ENCODE results near the gene HOMER1. TPM values are rescaled to one million over a fixed set of nuclear protein-coding genes. Genes with fewer than 3 reads are reported as not detected.

The HOMER1 gene
- total RNA-seq, result 1 to 10 TPM; 1.2 to 1.9 TPM

GRCh38 chr5:79513704-79514390, at the start of gene HOMER1:
Gene HOMER1 (minus strand): TSS chr5:79514134. CDS start chr5:79512774, 1,360 bp downstream.
- no peaks in the 10 kb centered on the region for H3K36me3 Mint-ChIP-seq (ENCODE audit: low read depth)
- H3K27me3 Mint-ChIP-seq, result peaks cover 36% of the 10 kb centered on the region
- DNase-seq, result peak; percentile 67
- H3K9me3 Mint-ChIP-seq, result no peaks in the 10 kb centered on the region
- peaks cover 23% of the 10 kb centered on the region for H3K4me1 Mint-ChIP-seq
- peak within 1 kb of the TSS; percentile 86 for H3K27ac Mint-ChIP-seq
- ChIA-PET CTCF (interaction anchor here (0.7 to 1.6 kb wide), 4 partner anchors 14 to 569 kb away, joined by 3 to 4 read pairs (median 4); no protein-coding TSS in a partner anchor), POLR2A (interaction anchor here (0.7 to 1.8 kb wide), 5 partner anchors 12 to 1141 kb away, joined by 3 to 10 read pairs (median 4); partner anchors contain the start of genes DHFR, JMY, MSH3 and TENT2)
- peak within 1 kb of the TSS; percentile 98 for H3K4me3 Mint-ChIP-seq

GRCh38 chr5:79563247-79563590, 49.3 kb upstream of the HOMER1 start:
- ChIA-PET CTCF (interaction anchor here (1.0 kb wide), 1 partner anchor 9 kb away, joined by 6 read pairs; no protein-coding TSS in a partner anchor), POLR2A (interaction anchor here (0.6 kb wide), 1 partner anchor 38 kb away, joined by 3 read pairs; no protein-coding TSS in a partner anchor)
- Mint-ChIP-seq H3K4me1 (peaks cover 36% of the 10 kb centered on the region), H3K4me3 (no peak overlapping the region), H3K36me3 (ENCODE audit: low read depth) (peaks cover 14% of the 10 kb centered on the region), H3K9me3 (peaks cover 5% of the 10 kb centered on the region), H3K27me3 (no peaks in the 10 kb centered on the region), H3K27ac (no peak overlapping the region)
- DNase-seq, result no peak

- peak overlapping the region; percentile 40 for H3K27ac Mint-ChIP-seq
- H3K9me3 Mint-ChIP-seq, result peaks cover 5% of the 10 kb centered on the region
- CTCF ChIA-PET, result interaction anchor here (0.7 to 1.0 kb wide), 2 partner anchors 8 to 354 kb away, joined by 3 to 6 read pairs; no protein-coding TSS in a partner anchor
- no peak overlapping the region for H3K4me3 Mint-ChIP-seq
- H3K36me3 Mint-ChIP-seq (ENCODE audit: low read depth), result peaks cover 14% of the 10 kb centered on the region
- POLR2A ChIA-PET, result interaction anchor here (0.6 to 2.4 kb wide), 2 partner anchors 39 to 50 kb away, joined by 3 to 11 read pairs; partner anchors contain the start of gene TENT2
- no peak for DNase-seq
- peaks cover 36% of the 10 kb centered on the region for H3K4me1 Mint-ChIP-seq
- H3K27me3 Mint-ChIP-seq, result no peaks in the 10 kb centered on the region
These were observed 48.7 kb upstream of the HOMER1 start for GRCh38 chr5:79562351-79563246.

- H3K4me3 Mint-ChIP-seq, result no peak overlapping the region
- peaks cover 37% of the 10 kb centered on the region for H3K4me1 Mint-ChIP-seq
- H3K36me3 Mint-ChIP-seq (ENCODE audit: low read depth), result peaks cover 14% of the 10 kb centered on the region
- CTCF ChIA-PET, result interaction anchor here (1.0 kb wide), 1 partner anchor 50 kb away, joined by 4 read pairs; no protein-coding TSS in a partner anchor
- H3K27me3 Mint-ChIP-seq, result no peaks in the 10 kb centered on the region
- DNase-seq, result peak; percentile 28
- POLR2A ChIA-PET, result interaction anchor here (0.9 to 2.4 kb wide), 3 partner anchors 51 to 633 kb away, joined by 3 to 11 read pairs (median 4); partner anchors contain the start of gene TENT2
- H3K9me3 Mint-ChIP-seq, result peaks cover 5% of the 10 kb centered on the region
- H3K27ac Mint-ChIP-seq, result peak overlapping the region; percentile 86
These were observed 47.6 kb upstream of the HOMER1 start for GRCh38 chr5:79561525-79561893.

GRCh38 chr5:79560771-79561524, 47.0 kb upstream of the HOMER1 start:
- POLR2A ChIA-PET, result interaction anchor here (0.9 to 2.4 kb wide), 3 partner anchors 52 to 633 kb away, joined by 3 to 11 read pairs (median 4); partner anchors contain the start of gene TENT2
- H3K9me3 Mint-ChIP-seq, result peaks cover 5% of the 10 kb centered on the region
- no peak overlapping the region for H3K4me3 Mint-ChIP-seq
- CTCF ChIA-PET, result interaction anchor here (1.0 kb wide), 2 partner anchors 50 to 522 kb away, joined by 3 to 4 read pairs; no protein-coding TSS in a partner anchor
- DNase-seq, result peak; percentile 40
- peak overlapping the region; percentile 86 for H3K27ac Mint-ChIP-seq
- peaks cover 14% of the 10 kb centered on the region for H3K36me3 Mint-ChIP-seq (ENCODE audit: low read depth)
- no peaks in the 10 kb centered on the region for H3K27me3 Mint-ChIP-seq
- peaks cover 40% of the 10 kb centered on the region for H3K4me1 Mint-ChIP-seq

- POLR2A ChIA-PET, result no interaction called here
- Mint-ChIP-seq H3K4me1 (peaks cover 25% of the 10 kb centered on the region), H3K36me3 (ENCODE audit: low read depth) (peaks cover 2% of the 10 kb centered on the region), H3K9me3 (peaks cover 3% of the 10 kb centered on the region), H3K27me3 (no peaks in the 10 kb centered on the region), H3K4me3 (no peak overlapping the region), H3K27ac (no peak overlapping the region)
- DNase-seq, result no peak
- CTCF ChIA-PET, result interaction anchor here (2.8 kb wide), 1 partner anchor 528 kb away, joined by 10 read pairs; no protein-coding TSS in a partner anchor
These were observed 41.5 kb upstream of the HOMER1 start for GRCh38 chr5:79555418-79555817.

- POLR2A ChIA-PET, result no interaction called here
- Mint-ChIP-seq H3K4me3 (no peak overlapping the region), H3K27me3 (no peaks in the 10 kb centered on the region), H3K9me3 (no peaks in the 10 kb centered on the region), H3K4me1 (peaks cover 19% of the 10 kb centered on the region), H3K36me3 (ENCODE audit: low read depth) (no peaks in the 10 kb centered on the region), H3K27ac (no peak overlapping the region)
- DNase-seq, result no peak
- CTCF ChIA-PET, result interaction anchor here (1.4 to 2.8 kb wide), 4 partner anchors 60 to 531 kb away, joined by 3 to 10 read pairs (median 4); no protein-coding TSS in a partner anchor
These were observed 39.0 kb upstream of the HOMER1 start for GRCh38 chr5:79552984-79553383.

GRCh38 chr5:79547982-79548381, 34.0 kb upstream of the HOMER1 start:
- POLR2A ChIA-PET, result no interaction called here
- Mint-ChIP-seq H3K9me3 (no peaks in the 10 kb centered on the region), H3K27me3 (peaks cover 2% of the 10 kb centered on the region), H3K4me1 (peaks cover 7% of the 10 kb centered on the region), H3K36me3 (ENCODE audit: low read depth) (no peaks in the 10 kb centered on the region), H3K4me3 (no peak overlapping the region), H3K27ac (no peak overlapping the region)
- no peak for DNase-seq
- CTCF ChIA-PET, result no interaction called here

GRCh38 chr5:79547429-79547822, 33.5 kb upstream of the HOMER1 start:
- H3K27me3 Mint-ChIP-seq, result peaks cover 2% of the 10 kb centered on the region
- no peak overlapping the region for H3K4me3 Mint-ChIP-seq
- no peak overlapping the region for H3K27ac Mint-ChIP-seq
- no peaks in the 10 kb centered on the region for H3K9me3 Mint-ChIP-seq
- H3K4me1 Mint-ChIP-seq, result peaks cover under 1% of the 10 kb centered on the region
- no peaks in the 10 kb centered on the region for H3K36me3 Mint-ChIP-seq (ENCODE audit: low read depth)
- POLR2A ChIA-PET, result no interaction called here
- no peak for DNase-seq
- CTCF ChIA-PET, result interaction anchor here (1.4 kb wide), 1 partner anchor 536 kb away, joined by 3 read pairs; no protein-coding TSS in a partner anchor

- H3K4me1 Mint-ChIP-seq, result no peaks in the 10 kb centered on the region
- DNase-seq, result no peak
- POLR2A ChIA-PET, result no interaction called here
- no peak overlapping the region for H3K27ac Mint-ChIP-seq
- H3K4me3 Mint-ChIP-seq, result no peak overlapping the region
- H3K36me3 Mint-ChIP-seq (ENCODE audit: low read depth), result no peaks in the 10 kb centered on the region
- CTCF ChIA-PET, result interaction anchor here (1.4 kb wide), 1 partner anchor 536 kb away, joined by 3 read pairs; no protein-coding TSS in a partner anchor
- peaks cover 2% of the 10 kb centered on the region for H3K27me3 Mint-ChIP-seq
- H3K9me3 Mint-ChIP-seq, result no peaks in the 10 kb centered on the region
These were observed 33.0 kb upstream of the HOMER1 start for GRCh38 chr5:79546782-79547428.

- H3K4me1 Mint-ChIP-seq, result no peaks in the 10 kb centered on the region
- CTCF ChIA-PET, result interaction anchor here (0.5 to 1.0 kb wide), 2 partner anchors 22 to 314 kb away, joined by 3 to 4 read pairs; no protein-coding TSS in a partner anchor
- H3K9me3 Mint-ChIP-seq, result no peaks in the 10 kb centered on the region
- H3K27me3 Mint-ChIP-seq, result peaks cover 2% of the 10 kb centered on the region
- H3K36me3 Mint-ChIP-seq (ENCODE audit: low read depth), result no peaks in the 10 kb centered on the region
- no peak overlapping the region for H3K4me3 Mint-ChIP-seq
- DNase-seq, result no peak
- POLR2A ChIA-PET, result no interaction called here
- no peak overlapping the region for H3K27ac Mint-ChIP-seq
These were observed 30.2 kb upstream of the HOMER1 start for GRCh38 chr5:79544131-79544530.

GRCh38 chr5:79540939-79541338, 27.0 kb upstream of the HOMER1 start:
- Mint-ChIP-seq H3K4me3 (no peak overlapping the region), H3K4me1 (no peaks in the 10 kb centered on the region), H3K27ac (no peak overlapping the region), H3K36me3 (ENCODE audit: low read depth) (no peaks in the 10 kb centered on the region), H3K27me3 (peaks cover 2% of the 10 kb centered on the region), H3K9me3 (no peaks in the 10 kb centered on the region)
- DNase-seq, result no peak
- POLR2A ChIA-PET, result no interaction called here
- CTCF ChIA-PET, result interaction anchor here (0.7 to 1.0 kb wide), 2 partner anchors 12 to 767 kb away, joined by 3 to 5 read pairs; no protein-coding TSS in a partner anchor

Data from activated CD4-positive, alpha-beta memory T cell treated with anti-CD3 and anti-CD28 coated beads, Interleukin-2, amount 10 ng/mL, durations not matched to agents 7 days and 5 days (primary cell).